Hindlimb muscle (tissue), 1 donor: ENCODE measurements around the gene AUH. TPM values are rescaled to one million over a fixed set of nuclear protein-coding genes. Genes with fewer than 3 reads are reported as not detected.
"Not testable (repeated sequence)": the region's sequence is repeated elsewhere in the genome, so short reads cannot be mapped to it uniquely, and the experiment has no call there.

Experiments
- DNase-seq: peaks from one replicate; pipeline ENCODE4 v3.0.0-alpha.2; 2013
- polyA plus RNA-seq: library from polyadenylated mRNA; unstranded; fragments of 120-200 nt; gene quantifications from one replicate; pipeline ENCODE4 v1.2.1, GENCODE V29; 2013; ENCODE audit not compliant: insufficient read length

Gene AUH
- polyA plus RNA-seq, 1 donor = 12.8 TPM

GRCh38 chr9:91378695-91379127 is 17.0 kb upstream of the AUH start:
- DNase-seq = no peak

GRCh38 chr9:91378054-91378453 is 16.3 kb upstream of the AUH start:
- not testable (repeated sequence) for DNase-seq

- DNase-seq = no peak
Measured at GRCh38 chr9:91376239-91376638, 14.5 kb upstream of the AUH start.

GRCh38 chr9:91374939-91375338 is 13.2 kb upstream of the AUH start:
- no peak for DNase-seq

GRCh38 chr9:91371894-91372293 is 10.2 kb upstream of the AUH start:
- DNase-seq = no peak

GRCh38 chr9:91370006-91370405 is 8.3 kb upstream of the AUH start:
- not testable (repeated sequence) for DNase-seq

GRCh38 chr9:91364702-91365101 is 3.0 kb upstream of the AUH start:
- DNase-seq = no peak

GRCh38 chr9:91364005-91364404 is 2.3 kb upstream of the AUH start:
- DNase-seq = no peak

- no peak for DNase-seq
Measured at GRCh38 chr9:91362051-91362611, 413 bp upstream of the AUH start.

- DNase-seq = no peak
Measured at GRCh38 chr9:91360551-91361290, 997 bp downstream of the AUH start.

- no peak for DNase-seq
Measured at GRCh38 chr9:91359734-91360470, 1.8 kb downstream of the AUH start.

GRCh38 chr9:91359083-91359482 is 2.6 kb downstream of the AUH start:
- DNase-seq = no peak

- no peak for DNase-seq
Measured at GRCh38 chr9:91354881-91355280, 6.8 kb downstream of the AUH start.

GRCh38 chr9:91349115-91349555 is 12.6 kb downstream of the AUH start:
- DNase-seq = no peak

GRCh38 chr9:91348191-91348807 is 13.4 kb downstream of the AUH start:
- DNase-seq = no peak

GRCh38 chr9:91347377-91347776 is 14.3 kb downstream of the AUH start:
- DNase-seq = no peak

- no peak for DNase-seq
Measured at GRCh38 chr9:91346644-91347043, 15.1 kb downstream of the AUH start.

GRCh38 chr9:91345978-91346377 is 15.7 kb downstream of the AUH start:
- no peak for DNase-seq

GRCh38 chr9:91342575-91342974 is 19.1 kb downstream of the AUH start:
- no peak for DNase-seq

GRCh38 chr9:91341749-91342148 is 20.0 kb downstream of the AUH start:
- DNase-seq = no peak

GRCh38 chr9:91341258-91341746 is 20.4 kb downstream of the AUH start:
- no peak for DNase-seq

GRCh38 chr9:91340395-91340967 is 21.2 kb downstream of the AUH start:
- DNase-seq = no peak

- no peak for DNase-seq
Measured at GRCh38 chr9:91338681-91339080, 23.0 kb downstream of the AUH start.
